Parathyroid adenoma (tissue), 2 donors: ENCODE measurements around the gene FHOD3.
"Not testable (repeated sequence)": the region's sequence is repeated elsewhere in the genome, so short reads cannot be mapped to it uniquely, and the experiment has no call there.

Experiments
- H2AFZ ChIP-seq: fragments of 300-600 bp; sonication (generic); one replicate; pipeline ENCODE4 v1.7.0; 2017; ENCODE audit warnings: antibody characterized with exemption, mild to moderate bottlenecking
- H3K27ac ChIP-seq: fragments of 300-600 bp; sonication (generic); one replicate; pipeline ENCODE4 v1.7.0; 2017
- H3K27me3 ChIP-seq: fragments of 300-600 bp; sonication (generic); one replicate; pipeline ENCODE4 v1.7.0; 2017; ENCODE audit warnings: low read length; ENCODE audit not compliant: control insufficient read depth, insufficient read depth
- H3K36me3 ChIP-seq: fragments of 300-600 bp; sonication (generic); one replicate; pipeline ENCODE4 v1.7.0; 2017; ENCODE audit warnings: low read length; ENCODE audit not compliant: control insufficient read depth, insufficient read depth
- H3K4me1 ChIP-seq: fragments of 300-600 bp; sonication (generic); one replicate; pipeline ENCODE4 v1.7.0; 2017; ENCODE audit warnings: control low read depth
- H3K4me2 ChIP-seq: fragments of 300-600 bp; sonication (generic); one replicate; pipeline ENCODE4 v1.7.0; 2017; ENCODE audit warnings: low read length
- H3K4me3 ChIP-seq: fragments of 300-600 bp; sonication (generic); one replicate; pipeline ENCODE4 v1.7.0; 2017; ENCODE audit warnings: low read depth, low read length
- H3K79me2 ChIP-seq: fragments of 300-600 bp; sonication (generic); one replicate; pipeline ENCODE4 v1.7.0; 2017; ENCODE audit warnings: control low read depth
- H3K9ac ChIP-seq: fragments of 300-600 bp; sonication (generic); one replicate; pipeline ENCODE4 v1.7.0; 2017; ENCODE audit warnings: mild to moderate bottlenecking
- H3K9me3 ChIP-seq: fragments of 300-600 bp; sonication (generic); one replicate; pipeline ENCODE4 v1.7.0; 2017; ENCODE audit warnings: low read length; ENCODE audit not compliant: control insufficient read depth
- CTCF ChIP-seq: fragments of 300-600 bp; sonication (generic); IDR thresholded peaks from one replicate; pipeline ENCODE4 v1.7.0; 2017; ENCODE audit warnings: antibody characterized with exemption, mild to moderate bottlenecking
- donor health status: primary hyperparathyroidism.

FHOD3 gene

GRCh38 chr18:36812678-36813077 lies 515.2 kb downstream of the FHOD3 start:
- Histone ChIP-seq H2AFZ (no peak overlapping the region), H3K4me3 (no peak overlapping the region), H3K9me3 (no peaks in the 10 kb centered on the region), H3K79me2 (no peaks in the 10 kb centered on the region), H3K27ac (no peak overlapping the region), H3K4me2 (no peak overlapping the region), H3K4me1 (no peaks in the 10 kb centered on the region), H3K27me3 (no peaks in the 10 kb centered on the region), H3K9ac (no peak overlapping the region), H3K36me3 (no peaks in the 10 kb centered on the region)
- no peak for TF ChIP-seq CTCF

GRCh38 chr18:36813101-36813775 lies 515.7 kb downstream of the FHOD3 start:
- H3K27ac ChIP-seq, result no peak overlapping the region
- H3K27me3 ChIP-seq, result no peaks in the 10 kb centered on the region
- H3K4me3 ChIP-seq, result no peak overlapping the region
- no peak overlapping the region for H3K4me2 ChIP-seq
- H3K4me1 ChIP-seq, result no peaks in the 10 kb centered on the region
- no peaks in the 10 kb centered on the region for H3K9me3 ChIP-seq
- H3K9ac ChIP-seq, result no peak overlapping the region
- no peaks in the 10 kb centered on the region for H3K36me3 ChIP-seq
- H3K79me2 ChIP-seq, result no peaks in the 10 kb centered on the region
- H2AFZ ChIP-seq, result no peak overlapping the region
- no peak for TF ChIP-seq CTCF

GRCh38 chr18:36813824-36814223 lies 516.3 kb downstream of the FHOD3 start:
- H3K79me2 ChIP-seq, result no peaks in the 10 kb centered on the region
- H3K9ac ChIP-seq, result no peak overlapping the region
- H3K4me2 ChIP-seq, result no peak overlapping the region
- no peak overlapping the region for H3K27ac ChIP-seq
- TF ChIP-seq CTCF, result no peak
- no peak overlapping the region for H2AFZ ChIP-seq
- no peak overlapping the region for H3K4me3 ChIP-seq
- H3K4me1 ChIP-seq, result no peaks in the 10 kb centered on the region
- H3K27me3 ChIP-seq, result no peaks in the 10 kb centered on the region
- H3K9me3 ChIP-seq, result no peaks in the 10 kb centered on the region
- no peaks in the 10 kb centered on the region for H3K36me3 ChIP-seq

- TF ChIP-seq CTCF, result no peak
- H3K27me3 ChIP-seq, result no peaks in the 10 kb centered on the region
- H3K4me3 ChIP-seq, result no peak overlapping the region
- H3K9ac ChIP-seq, result no peak overlapping the region
- no peaks in the 10 kb centered on the region for H3K79me2 ChIP-seq
- no peak overlapping the region for H3K27ac ChIP-seq
- no peaks in the 10 kb centered on the region for H3K36me3 ChIP-seq
- H3K4me1 ChIP-seq, result no peaks in the 10 kb centered on the region
- no peak overlapping the region for H2AFZ ChIP-seq
- no peaks in the 10 kb centered on the region for H3K9me3 ChIP-seq
- H3K4me2 ChIP-seq, result no peak overlapping the region
Observed at GRCh38 chr18:36814994-36815393, 517.5 kb downstream of the FHOD3 start.

GRCh38 chr18:36816096-36816495 lies 518.6 kb downstream of the FHOD3 start:
- H3K27me3 ChIP-seq, H3K4me1 ChIP-seq, H3K27ac ChIP-seq, H3K4me2 ChIP-seq, H2AFZ ChIP-seq, H3K4me3 ChIP-seq, H3K9me3 ChIP-seq, H3K36me3 ChIP-seq, H3K79me2 ChIP-seq, H3K9ac ChIP-seq: not testable (repeated sequence)
